Measurements from ENCODE around the gene DNAH8.
A peak's percentile ranks its signal among the peaks of the same experiment; 100 is the strongest.

DNAH8 gene

DNA sequence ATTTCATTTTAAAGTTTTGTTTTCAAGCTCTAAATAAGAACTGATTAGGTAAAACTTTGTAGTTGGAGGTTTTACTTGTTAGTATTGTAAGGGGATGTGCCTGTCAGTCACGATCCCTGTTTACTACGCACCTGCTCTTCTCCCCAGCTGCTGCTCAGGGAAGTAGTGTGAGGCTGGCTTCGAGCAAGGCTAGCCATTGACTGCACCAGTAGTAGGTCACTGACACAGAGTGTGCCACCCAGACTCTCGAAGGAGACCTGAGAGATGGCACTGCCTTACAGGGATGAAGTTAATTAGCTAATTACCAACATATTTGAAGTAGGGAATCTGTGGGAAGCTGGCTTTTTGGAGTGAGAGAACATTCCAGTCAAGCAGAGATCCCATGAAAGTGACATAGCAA, 89.2 kb downstream of the DNAH8 start:
- no peak overlapping the region for H3K9ac ChIP-seq (ENCODE audit: low read length)
- peaks cover 6% of the 10 kb centered on the region for H3K27me3 ChIP-seq (ENCODE audit: low read depth, low read length)
- TF ChIP-seq EZH2phosphoT487 (IDR thresholded peaks at IDR 0.05; ENCODE audit: low read depth): no peak
- TF ChIP-seq, protein P1, sequence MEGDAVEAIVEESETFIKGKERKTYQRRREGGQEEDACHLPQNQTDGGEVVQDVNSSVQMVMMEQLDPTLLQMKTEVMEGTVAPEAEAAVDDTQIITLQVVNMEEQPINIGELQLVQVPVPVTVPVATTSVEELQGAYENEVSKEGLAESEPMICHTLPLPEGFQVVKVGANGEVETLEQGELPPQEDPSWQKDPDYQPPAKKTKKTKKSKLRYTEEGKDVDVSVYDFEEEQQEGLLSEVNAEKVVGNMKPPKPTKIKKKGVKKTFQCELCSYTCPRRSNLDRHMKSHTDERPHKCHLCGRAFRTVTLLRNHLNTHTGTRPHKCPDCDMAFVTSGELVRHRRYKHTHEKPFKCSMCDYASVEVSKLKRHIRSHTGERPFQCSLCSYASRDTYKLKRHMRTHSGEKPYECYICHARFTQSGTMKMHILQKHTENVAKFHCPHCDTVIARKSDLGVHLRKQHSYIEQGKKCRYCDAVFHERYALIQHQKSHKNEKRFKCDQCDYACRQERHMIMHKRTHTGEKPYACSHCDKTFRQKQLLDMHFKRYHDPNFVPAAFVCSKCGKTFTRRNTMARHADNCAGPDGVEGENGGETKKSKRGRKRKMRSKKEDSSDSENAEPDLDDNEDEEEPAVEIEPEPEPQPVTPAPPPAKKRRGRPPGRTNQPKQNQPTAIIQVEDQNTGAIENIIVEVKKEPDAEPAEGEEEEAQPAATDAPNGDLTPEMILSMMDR (IDR thresholded peaks at IDR 0.05; ENCODE audit: low read depth, low read length): no peak
- H2AFZ ChIP-seq (ENCODE audit: low read depth, low read length): no peak overlapping the region
- H3K4me2 ChIP-seq (ENCODE audit: low read length): peak overlapping the region; percentile 18; the same call in 1 of the 2 replicates
- no peaks in the 10 kb centered on the region for H4K20me1 ChIP-seq (ENCODE audit: insufficient read depth, low read length)
- H3K27ac ChIP-seq (ENCODE audit: low read length): no peak overlapping the region
- no peak overlapping the region for H3K4me3 ChIP-seq (ENCODE audit: low read length)
- peaks cover 25% of the 10 kb centered on the region for H3K4me1 ChIP-seq (ENCODE audit: low read length)
- no peaks in the 10 kb centered on the region for H3K9me3 ChIP-seq (ENCODE audit: insufficient read depth, low read length)
- H3K79me2 ChIP-seq (ENCODE audit: low read length): no peaks in the 10 kb centered on the region
- H3K36me3 ChIP-seq (replicated peaks; ENCODE audit: low read depth, low read length): no peaks in the 10 kb centered on the region

DNA sequence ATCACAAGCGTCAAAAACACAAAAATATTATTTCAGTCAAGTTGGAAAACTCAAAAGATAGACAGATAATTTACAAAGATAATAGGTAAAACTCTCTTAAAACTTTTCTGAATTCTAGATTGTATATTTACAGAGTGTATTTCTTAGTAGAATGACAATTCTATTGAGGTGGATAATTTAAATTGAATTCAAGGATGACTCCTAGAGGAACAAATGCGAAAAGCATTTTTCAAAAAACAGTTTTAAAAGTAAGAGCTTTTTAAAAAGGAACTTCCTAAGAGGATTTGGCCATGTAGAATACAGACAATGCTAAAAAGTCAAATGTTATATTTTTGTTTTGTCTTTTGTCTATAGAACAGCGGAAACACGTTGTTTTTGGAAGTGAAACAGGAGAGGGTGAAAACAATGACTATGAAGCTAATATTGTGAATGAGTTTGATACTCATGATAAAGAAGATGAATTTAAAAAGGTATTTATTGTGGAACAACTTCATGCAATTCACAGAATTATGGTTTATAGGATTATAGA, 90.1 kb downstream of the DNAH8 start:
- no peaks in the 10 kb centered on the region for H3K79me2 ChIP-seq (ENCODE audit: low read length)
- no peaks in the 10 kb centered on the region for H4K20me1 ChIP-seq (ENCODE audit: insufficient read depth, low read length)
- no peak overlapping the region for H3K27ac ChIP-seq (ENCODE audit: low read length)
- H3K9ac ChIP-seq (ENCODE audit: low read length): no peak overlapping the region
- no peaks in the 10 kb centered on the region for H3K36me3 ChIP-seq (replicated peaks; ENCODE audit: low read depth, low read length)
- H3K4me1 ChIP-seq (ENCODE audit: low read length): peaks cover 25% of the 10 kb centered on the region
- 0 out of 2 replicates have a peak, but pooled peaks cover 4% of the 10 kb centered on the region for H3K27me3 ChIP-seq (ENCODE audit: low read depth, low read length)
- H2AFZ ChIP-seq (ENCODE audit: low read depth, low read length): no peak overlapping the region
- H3K4me3 ChIP-seq (ENCODE audit: low read length): no peak overlapping the region
- no peaks in the 10 kb centered on the region for H3K9me3 ChIP-seq (ENCODE audit: insufficient read depth, low read length)
- peak overlapping the region; percentile 31 for H3K4me2 ChIP-seq (ENCODE audit: low read length)
- no peak for TF ChIP-seq EZH2phosphoT487 (IDR thresholded peaks at IDR 0.05; ENCODE audit: low read depth)
- TF ChIP-seq, protein P1 (IDR thresholded peaks at IDR 0.05; ENCODE audit: low read depth, low read length): peak; percentile 54

DNA sequence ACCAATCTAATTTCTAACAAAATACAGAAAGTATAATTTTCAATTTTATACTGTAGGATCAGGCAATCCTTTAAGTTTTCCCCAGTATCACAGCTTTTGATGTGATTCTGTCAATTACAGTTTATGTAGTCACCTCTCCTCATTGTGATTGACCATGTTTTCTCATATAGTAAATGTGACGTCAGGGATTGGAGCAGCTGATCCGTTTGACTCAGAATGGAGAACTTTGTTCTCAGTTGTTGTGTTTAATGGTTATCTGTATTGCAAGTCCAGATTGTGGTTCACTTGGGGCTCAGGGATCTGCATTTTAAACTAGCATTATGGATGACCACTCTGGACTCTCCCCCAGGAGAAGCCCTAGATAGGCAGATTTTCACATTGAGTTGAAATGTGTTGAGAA, 90.6 kb downstream of the DNAH8 start:
- no peak for TF ChIP-seq EZH2phosphoT487 (IDR thresholded peaks at IDR 0.05; ENCODE audit: low read depth)
- TF ChIP-seq, protein P1 (IDR thresholded peaks at IDR 0.05; ENCODE audit: low read depth, low read length): no peak
- H3K36me3 ChIP-seq (replicated peaks; ENCODE audit: low read depth, low read length): no peaks in the 10 kb centered on the region

DNA sequence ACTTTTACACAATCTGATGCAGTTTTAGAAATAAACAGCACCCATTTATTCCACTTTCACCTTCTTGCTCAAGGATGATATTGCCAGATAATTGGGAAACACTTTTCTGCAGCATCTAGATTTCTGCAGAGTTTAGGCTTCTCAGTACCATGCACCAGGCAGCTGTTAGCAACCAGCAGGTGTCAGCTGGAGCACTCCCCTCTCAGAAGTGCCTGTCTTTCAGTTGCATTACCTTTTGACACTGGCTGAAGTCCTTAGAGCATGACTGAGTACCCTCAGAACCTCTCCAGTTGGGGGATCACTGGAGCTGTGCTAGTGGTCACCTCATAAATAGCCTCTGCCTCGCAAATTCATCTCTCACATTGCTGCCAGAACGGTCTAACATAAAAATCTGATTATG, 91.2 kb downstream of the DNAH8 start:
- no peak overlapping the region for H3K4me3 ChIP-seq (ENCODE audit: low read length)
- no peaks in the 10 kb centered on the region for H3K36me3 ChIP-seq (replicated peaks; ENCODE audit: low read depth, low read length)
- H4K20me1 ChIP-seq (ENCODE audit: insufficient read depth, low read length): no peaks in the 10 kb centered on the region
- H3K27me3 ChIP-seq (ENCODE audit: low read depth, low read length): 0 out of 2 replicates have a peak, but pooled peaks cover 3% of the 10 kb centered on the region
- no peak overlapping the region for H3K27ac ChIP-seq (ENCODE audit: low read length)
- TF ChIP-seq EZH2phosphoT487 (IDR thresholded peaks at IDR 0.05; ENCODE audit: low read depth): no peak
- TF ChIP-seq, protein P1 (IDR thresholded peaks at IDR 0.05; ENCODE audit: low read depth, low read length): peak; percentile 43
- no peak overlapping the region for H3K9ac ChIP-seq (ENCODE audit: low read length)
- H3K4me1 ChIP-seq (ENCODE audit: low read length): peaks cover 29% of the 10 kb centered on the region
- no peaks in the 10 kb centered on the region for H3K9me3 ChIP-seq (ENCODE audit: insufficient read depth, low read length)
- no peak overlapping the region for H2AFZ ChIP-seq (ENCODE audit: low read depth, low read length)
- H3K79me2 ChIP-seq (ENCODE audit: low read length): no peaks in the 10 kb centered on the region
- H3K4me2 ChIP-seq (ENCODE audit: low read length): peak overlapping the region; percentile 31; the same call in 1 of the 2 replicates

More for the DNA sequence above, 90.6 kb downstream of the DNAH8 start:
- Histone ChIP-seq H3K27ac (ENCODE audit: low read length) (no peak overlapping the region), H3K4me1 (ENCODE audit: low read length) (peaks cover 25% of the 10 kb centered on the region), H3K4me2 (ENCODE audit: low read length) (peak overlapping the region; percentile 31), H3K9me3 (ENCODE audit: insufficient read depth, low read length) (no peaks in the 10 kb centered on the region), H3K9ac (ENCODE audit: low read length) (no peak overlapping the region), H3K79me2 (ENCODE audit: low read length) (no peaks in the 10 kb centered on the region), H3K4me3 (ENCODE audit: low read length) (no peak overlapping the region), H4K20me1 (ENCODE audit: insufficient read depth, low read length) (no peaks in the 10 kb centered on the region), H3K27me3 (ENCODE audit: low read depth, low read length) (0 out of 2 replicates have a peak, but pooled peaks cover 4% of the 10 kb centered on the region), H2AFZ (ENCODE audit: low read depth, low read length) (no peak overlapping the region)

All from OCI-LY3 (cell line).